T-cell (primary cell): ENCODE measurements around the gene CPLX3. TPM values are rescaled to one million over a fixed set of nuclear protein-coding genes. Genes with fewer than 3 reads are reported as not detected.

ENCODE experiments used
- ATAC-seq, 4 experiments: fragments of 200-7000 bp in 3 of 4; fragments of 150-1000 bp in 1 of 4; cut with Tn5 transposase; replicated peaks in 1 of 4; 1 replicate in 3 of 4; 2 replicates in 1 of 4; pipeline ENCODE4 v1.10.0; 2021; ENCODE audit warnings: moderate library complexity in 3 of 4, mild to moderate bottlenecking in 2 of 4, moderate number of reproducible peaks in 1 of 4
- CTCF ChIA-PET, 2 donors: fragments of 300-600 bp; sonication (Branson Sonifier 250); formaldehyde crosslinking; loops; one replicate each; lab custom pipeline; 2022; ENCODE audit warnings: antibody characterized with exemption in 2 of 2; lab: Charles Lee
- POLR2A ChIA-PET, 2 donors: fragments of 300-600 bp; sonication (Branson Sonifier 250); formaldehyde crosslinking; loops; one replicate each; lab custom pipeline; 2022; ENCODE audit warnings: antibody characterized with exemption in 2 of 2; lab: Charles Lee
- DNase-seq, 35 experiments: peaks; one replicate each; pipeline versions ENCODE4 v3.0.0 to v3.0.0-alpha.2; 2013 to 2023
- H3K27ac ChIP-seq: one replicate; pipeline ENCODE4 v1.5.1; 2013; ENCODE audit warnings: low read length
- H3K27me3 ChIP-seq, 2 experiments: replicated peaks in 1 of 2; 1 replicate in 1 of 2; 2 replicates in 1 of 2; pipeline versions ENCODE4 v1.6.1 to v1.7.0; 2013; ENCODE audit warnings: low read length in 1 of 2, mixed read lengths in 1 of 2; ENCODE audit not compliant: control insufficient read depth in 2 of 2, insufficient read depth in 2 of 2; ENCODE audit errors: extremely low read depth in 1 of 2
- H3K36me3 ChIP-seq, 2 donors: 1 replicate in 1 of 2; 2 replicates in 1 of 2; pipeline versions ENCODE4 v1.6.1 to v1.7.0; 2013; ENCODE audit warnings: low read length in 1 of 2; ENCODE audit not compliant: control insufficient read depth in 2 of 2, insufficient read depth in 1 of 2; ENCODE audit errors: extremely low read depth in 1 of 2
- H3K4me1 ChIP-seq, 2 experiments: 1 replicate in 1 of 2; 2 replicates in 1 of 2; pipeline versions ENCODE4 v1.6.1 to v1.7.0; 2013; ENCODE audit warnings: low read length in 2 of 2, mixed read lengths in 1 of 2; ENCODE audit not compliant: insufficient read depth in 2 of 2, control insufficient read depth in 1 of 2; ENCODE audit errors: extremely low read depth in 1 of 2
- H3K4me3 ChIP-seq, 2 donors: 1 replicate in 1 of 2; 2 replicates in 1 of 2; pipeline versions ENCODE4 v1.5.1 to v1.7.0; 2013; ENCODE audit warnings: mild to moderate bottlenecking in 2 of 2, low read length in 1 of 2, moderate library complexity in 1 of 2; ENCODE audit not compliant: control insufficient read depth in 1 of 2; ENCODE audit errors: extremely low read depth in 1 of 2
- H3K9me3 ChIP-seq: 2 replicates; pipeline ENCODE4 v1.7.0; 2013
- H3K27ac Mint-ChIP-seq, 2 donors: one replicate each; pipeline ENCODE4 v1.8.0; 2020 to 2021; ENCODE audit warnings: mild to moderate bottlenecking in 2 of 2, mixed read lengths in 2 of 2
- H3K27me3 Mint-ChIP-seq, 2 donors: one replicate each; pipeline ENCODE4 v1.8.0; 2021 to 2022; ENCODE audit warnings: mixed read lengths in 2 of 2
- H3K36me3 Mint-ChIP-seq: one replicate; pipeline ENCODE4 v1.8.0; 2021; ENCODE audit warnings: mixed read lengths
- H3K4me1 Mint-ChIP-seq, 3 donors: one replicate each; pipeline ENCODE4 v1.8.0; 2020 to 2022; ENCODE audit warnings: mixed read lengths in 3 of 3, mild to moderate bottlenecking in 1 of 3
- H3K4me3 Mint-ChIP-seq, 3 donors: one replicate each; pipeline ENCODE4 v1.8.0; 2020 to 2022; ENCODE audit warnings: mild to moderate bottlenecking in 3 of 3, mixed read lengths in 3 of 3, moderate library complexity in 3 of 3
- H3K9me3 Mint-ChIP-seq, 3 donors: one replicate each; pipeline ENCODE4 v1.8.0; 2020 to 2022; ENCODE audit warnings: mixed read lengths in 3 of 3
- WGBS: methylation state at CpG from one replicate; pipeline ENCODE4 v1.1.5; 2013; ENCODE audit warnings: missing lambda C conversion rate; ENCODE audit not compliant: insufficient coverage; 5-methylcytosine and 5-hydroxymethylcytosine counted together
- total RNA-seq, 35 experiments: library from RNA in 6 of 35; stranded (reverse) in 6 of 35; fragments of 120-200 nt in 1 of 35; gene quantifications; one replicate each; pipeline versions ENCODE4 v1.2.1 to v1.2.4 and lab custom pipeline; 2013 to 2026

The CPLX3 gene
- total RNA-seq, 5 donors from 2014 or later (not counting 1 experiment from before 2014, with no cell fraction given) = 0.16 to 0.50 (median 0.26) TPM; not detected in 2

DNA sequence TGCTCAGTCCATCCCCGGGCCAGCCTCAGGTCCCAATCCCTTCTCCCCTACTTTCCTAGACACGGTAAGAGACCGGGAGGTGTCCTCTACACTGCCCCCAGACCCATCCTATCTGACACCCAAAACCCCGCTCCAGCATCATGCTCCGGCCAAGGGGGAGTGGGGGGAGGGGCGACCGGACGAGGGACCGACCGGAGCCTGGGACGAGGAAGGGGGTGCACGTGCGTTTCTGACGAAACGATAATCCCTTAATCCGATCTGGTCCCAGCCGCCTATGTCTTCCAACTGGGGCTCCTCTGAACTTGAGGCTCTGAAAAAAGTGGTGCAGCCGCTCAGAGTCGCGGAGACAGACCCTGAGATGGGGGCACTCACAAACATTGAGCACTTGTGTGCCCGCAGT is 494 bp downstream of the CPLX3 start:
- WGBS = 33% methylated on average over 16 of the region's 21 CpGs
- Histone ChIP-seq H3K4me3 (no peak overlapping the region), H3K27me3 (peaks cover 2 to 39% of the 10 kb centered on the region in 2 experiments), H3K4me1 (peaks cover 0 to 11% of the 10 kb centered on the region in 2 experiments), H3K36me3 (no peaks in the 10 kb centered on the region), H3K27ac (no peak overlapping the region), H3K9me3 (no peaks in the 10 kb centered on the region)
- no peaks in the 10 kb centered on the region for H3K36me3 Mint-ChIP-seq
- no peak overlapping the region for H3K27ac Mint-ChIP-seq
- POLR2A ChIA-PET = interaction anchor here in 1 of 2 donors (0.6 kb wide), 1 partner anchor 168 kb away, joined by 5 read pairs; no protein-coding TSS in a partner anchor
- H3K27me3 Mint-ChIP-seq = peaks cover 14 to 28% of the 10 kb centered on the region in 2 donors
- CTCF ChIA-PET = interaction anchor here in 1 of 2 donors (0.6 to 1.1 kb wide), 2 partner anchors 34 to 168 kb away, joined by 3 read pairs; partner anchors contain the start of gene SCAMP5
- DNase-seq = no peak
- H3K4me1 Mint-ChIP-seq = peaks cover 0 to 6% (median 0%) of the 10 kb centered on the region in 3 donors
- no peak for ATAC-seq
- H3K4me3 Mint-ChIP-seq = no peak overlapping the region
- H3K9me3 Mint-ChIP-seq = no peaks in the 10 kb centered on the region

DNA sequence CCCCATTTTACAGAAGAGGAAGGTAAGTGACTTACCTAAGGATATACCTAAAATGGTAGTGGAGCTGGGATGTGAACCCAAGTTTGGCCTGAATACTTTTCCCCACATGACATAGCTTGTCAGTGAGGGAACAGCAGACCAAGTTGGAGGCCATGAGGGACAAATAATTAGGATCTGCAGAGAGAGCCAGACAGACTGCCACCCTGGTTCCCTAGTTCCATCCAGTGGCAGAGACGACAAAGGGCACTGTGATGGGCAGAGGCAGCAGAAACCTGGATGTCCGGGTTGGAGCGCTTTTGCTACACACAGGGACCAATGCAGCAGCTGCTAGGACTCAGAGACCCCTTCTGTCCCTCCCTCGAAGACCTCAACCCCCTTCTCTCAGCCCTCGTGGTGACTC is 1.2 kb downstream of the CPLX3 start:
- Mint-ChIP-seq H3K9me3 (no peaks in the 10 kb centered on the region), H3K36me3 (no peaks in the 10 kb centered on the region), H3K27ac (no peak overlapping the region), H3K4me3 (no peak overlapping the region), H3K27me3 (peaks cover 14 to 28% of the 10 kb centered on the region in 2 donors), H3K4me1 (peaks cover 0 to 6% (median 0%) of the 10 kb centered on the region in 3 donors)
- no peak overlapping the region for H3K4me3 ChIP-seq
- DNase-seq = no peak
- POLR2A ChIA-PET = interaction anchor here in 1 of 2 donors (0.6 kb wide), 1 partner anchor 167 kb away, joined by 5 read pairs; no protein-coding TSS in a partner anchor
- CTCF ChIA-PET = no interaction called here
- 83% methylated on average over 4 of the region's 5 CpGs for WGBS
- H3K27me3 ChIP-seq = peaks cover 2 to 39% of the 10 kb centered on the region in 2 experiments
- H3K27ac ChIP-seq = no peak overlapping the region
- no peaks in the 10 kb centered on the region for H3K36me3 ChIP-seq
- no peaks in the 10 kb centered on the region for H3K9me3 ChIP-seq
- peaks cover 0 to 11% of the 10 kb centered on the region in 2 experiments for H3K4me1 ChIP-seq
- ATAC-seq = no peak

DNA sequence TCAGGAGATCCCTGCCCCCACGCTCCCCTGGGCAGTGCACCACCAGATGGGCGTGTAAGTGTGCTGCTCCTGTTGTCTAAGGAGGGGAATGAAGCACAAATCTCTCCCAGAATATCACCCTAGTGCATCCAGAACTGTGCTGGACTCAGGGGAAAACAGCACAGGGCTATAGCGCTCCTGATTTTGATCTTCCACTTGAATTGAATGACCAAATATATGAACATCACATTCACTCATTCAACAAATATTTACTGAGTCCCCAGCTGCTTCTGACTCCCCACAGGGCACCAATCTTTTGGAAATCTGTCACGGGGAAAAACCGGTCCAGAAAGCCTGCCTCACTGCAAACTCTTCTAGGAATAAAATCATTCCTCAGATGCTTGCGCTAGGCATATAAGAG is 2.4 kb downstream of the CPLX3 start:
- H3K9me3 ChIP-seq = no peaks in the 10 kb centered on the region
- Mint-ChIP-seq H3K4me1 (peaks cover 0 to 6% (median 0%) of the 10 kb centered on the region in 3 donors), H3K27me3 (peaks cover 14 to 28% of the 10 kb centered on the region in 2 donors), H3K36me3 (no peaks in the 10 kb centered on the region), H3K9me3 (no peaks in the 10 kb centered on the region), H3K27ac (no peak overlapping the region), H3K4me3 (no peak overlapping the region)
- H3K4me1 ChIP-seq = peaks cover 0 to 11% of the 10 kb centered on the region in 2 experiments
- H3K27ac ChIP-seq = no peak overlapping the region
- H3K4me3 ChIP-seq = no peak overlapping the region
- no peak for ATAC-seq
- ChIA-PET CTCF (interaction anchor here in 1 of 2 donors (0.8 kb wide), 1 partner anchor 519 kb away, joined by 7 read pairs; no protein-coding TSS in a partner anchor), POLR2A (no interaction called here)
- DNase-seq = no peak
- H3K36me3 ChIP-seq = no peaks in the 10 kb centered on the region
- WGBS = 87% methylated on average over 3 of the region's 6 CpGs
- H3K27me3 ChIP-seq = peaks cover 2 to 39% of the 10 kb centered on the region in 2 experiments

DNA sequence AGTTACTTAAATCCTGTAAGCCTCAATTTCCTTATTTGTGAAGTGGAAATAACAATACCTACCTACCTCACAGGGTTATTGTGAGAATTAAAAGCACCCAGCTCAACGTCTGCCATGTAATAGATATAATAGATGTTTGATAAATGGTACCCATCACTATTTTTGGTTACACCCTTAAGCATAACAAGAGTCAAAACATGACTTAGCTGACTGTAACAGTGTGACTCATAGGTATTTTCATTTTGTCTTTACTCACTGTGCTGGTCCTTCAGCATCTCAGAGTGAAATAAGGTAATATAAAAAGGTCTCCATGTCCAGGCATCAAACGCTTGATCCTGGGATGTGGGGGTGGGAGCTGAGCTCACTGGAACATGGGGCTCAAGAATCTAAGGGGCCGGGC is 3.1 kb downstream of the CPLX3 start:
- Mint-ChIP-seq H3K27me3 (peaks cover 14 to 28% of the 10 kb centered on the region in 2 donors), H3K36me3 (no peaks in the 10 kb centered on the region), H3K4me3 (no peak overlapping the region), H3K4me1 (peaks cover 0 to 6% (median 0%) of the 10 kb centered on the region in 3 donors), H3K27ac (no peak overlapping the region), H3K9me3 (no peaks in the 10 kb centered on the region)
- ChIA-PET CTCF (no interaction called here), POLR2A (no interaction called here)
- H3K36me3 ChIP-seq = no peaks in the 10 kb centered on the region
- 60% methylated on average over 2 of the region's 3 CpGs for WGBS
- H3K27ac ChIP-seq = no peak overlapping the region
- H3K27me3 ChIP-seq = peaks cover 2 to 39% of the 10 kb centered on the region in 2 experiments
- no peaks in the 10 kb centered on the region for H3K9me3 ChIP-seq
- H3K4me3 ChIP-seq = no peak overlapping the region
- ATAC-seq = no peak
- peaks cover 0 to 11% of the 10 kb centered on the region in 2 experiments for H3K4me1 ChIP-seq
- DNase-seq = no peak

DNA sequence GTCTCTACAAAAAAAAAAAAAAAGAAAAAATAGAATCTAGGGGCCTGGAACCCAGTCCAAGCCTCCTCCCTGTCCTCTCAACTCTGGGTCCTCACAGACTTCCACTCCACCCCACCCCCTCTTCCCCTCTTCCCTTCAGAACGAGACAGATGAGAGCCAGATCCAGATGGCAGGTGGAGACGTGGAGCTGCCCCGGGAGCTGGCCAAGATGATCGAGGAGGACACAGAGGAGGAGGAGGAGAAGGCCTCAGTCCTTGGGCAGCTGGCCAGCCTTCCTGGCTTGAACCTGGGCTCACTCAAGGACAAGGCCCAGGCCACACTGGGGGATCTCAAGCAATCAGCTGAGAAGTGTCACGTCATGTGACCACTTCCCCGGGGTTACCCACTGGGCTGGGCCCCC is 3.6 kb downstream of the CPLX3 start:
- Mint-ChIP-seq H3K27ac (no peak overlapping the region), H3K36me3 (no peaks in the 10 kb centered on the region), H3K4me1 (peaks cover 0 to 4% (median 4%) of the 10 kb centered on the region in 3 donors), H3K27me3 (peaks cover 14 to 25% of the 10 kb centered on the region in 2 donors), H3K4me3 (no peak overlapping the region), H3K9me3 (no peaks in the 10 kb centered on the region)
- H3K4me1 ChIP-seq = peaks cover 0 to 11% of the 10 kb centered on the region in 2 experiments
- no peak for ATAC-seq
- no peak overlapping the region for H3K27ac ChIP-seq
- CTCF ChIA-PET = interaction anchor here in 1 of 2 donors (0.7 kb wide), 1 partner anchor 75 kb away, joined by 4 read pairs; no protein-coding TSS in a partner anchor
- peaks cover 2 to 39% of the 10 kb centered on the region in 2 experiments for H3K27me3 ChIP-seq
- POLR2A ChIA-PET = no interaction called here
- H3K9me3 ChIP-seq = no peaks in the 10 kb centered on the region
- H3K36me3 ChIP-seq = no peaks in the 10 kb centered on the region
- 94% methylated on average over 3 of the region's 6 CpGs for WGBS
- DNase-seq = no peak
- H3K4me3 ChIP-seq = no peak overlapping the region

DNA sequence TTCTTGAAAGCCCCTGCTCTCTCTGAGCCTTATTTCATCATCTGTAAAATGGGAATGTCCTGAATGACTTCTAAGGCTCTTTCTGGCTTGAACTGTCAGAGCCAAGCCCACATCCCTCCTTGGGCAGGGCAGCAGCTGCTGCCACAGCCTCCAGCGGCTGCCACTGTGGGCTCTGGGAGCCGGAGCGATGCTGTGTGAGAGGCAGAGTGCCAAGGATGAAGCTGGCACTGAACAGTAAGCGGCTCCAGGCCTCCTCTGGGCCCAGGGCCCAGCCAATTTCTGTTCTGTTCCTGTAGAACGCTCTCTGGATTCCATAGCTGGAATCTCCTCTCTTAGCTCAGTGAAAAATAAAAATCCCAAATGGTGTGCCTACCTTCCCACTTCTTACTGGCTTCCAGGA is 4.4 kb downstream of the CPLX3 start:
- Mint-ChIP-seq H3K4me3 (no peak overlapping the region), H3K4me1 (peaks cover 0 to 8% (median 6%) of the 10 kb centered on the region in 3 donors), H3K27me3 (peaks cover 14 to 23% of the 10 kb centered on the region in 2 donors), H3K9me3 (no peaks in the 10 kb centered on the region), H3K27ac (no peak overlapping the region), H3K36me3 (no peaks in the 10 kb centered on the region)
- Histone ChIP-seq H3K4me3 (no peak overlapping the region), H3K27me3 (peaks cover 2 to 36% of the 10 kb centered on the region in 2 experiments), H3K4me1 (peaks cover 0 to 11% of the 10 kb centered on the region in 2 experiments), H3K36me3 (peaks cover under 1 to 2% of the 10 kb centered on the region in 2 donors), H3K9me3 (no peaks in the 10 kb centered on the region), H3K27ac (no peak overlapping the region)
- WGBS = 89% methylated on average over 4 of the region's 5 CpGs
- ATAC-seq (no peak), DNase-seq (no peak)
- ChIA-PET CTCF (no interaction called here), POLR2A (no interaction called here)
